GM23338 (cell line): ENCODE data around the gene SPN.
A peak's percentile ranks its signal among the peaks of the same experiment; 100 is the strongest.
"Not testable (repeated sequence)": the region's sequence is repeated elsewhere in the genome, so short reads cannot be mapped to it uniquely, and the experiment has no call there.

Source experiments
- CREB1 ChIP-seq: fragments of 250-450 bp; sonication (Bioruptor Pico); IDR thresholded peaks from 2 replicates; pipeline ENCODE4 v1.5.0; 2020; ENCODE audit warnings: low read depth, mild to moderate bottlenecking, moderate library complexity
- CTCF ChIP-seq, 2 experiments: fragments of 200-600 bp in 1 of 2; sonication (generic) in 1 of 2; conservative IDR thresholded peaks; 2 replicates each; pipeline versions ENCODE4 v1.5.1 to v1.6.1; 2016 to 2017; ENCODE audit warnings: antibody characterized with exemption in 2 of 2, low read depth in 2 of 2, mild to moderate bottlenecking in 2 of 2, moderate library complexity in 1 of 2
- ETS1 ChIP-seq: IDR thresholded peaks from 2 replicates; pipeline ENCODE4 v1.6.1; 2016; ENCODE audit warnings: antibody characterized with exemption
- EZH2 ChIP-seq: fragments of 200-600 bp; sonication (generic); IDR thresholded peaks from one replicate; pipeline ENCODE4 v1.8.0; 2017; ENCODE audit warnings: antibody characterized with exemption, mild to moderate bottlenecking, low read depth; ENCODE audit not compliant: unreplicated experiment
- EZH2phosphoT487 ChIP-seq: fragments of 200-600 bp; sonication (generic); IDR thresholded peaks from one replicate; pipeline ENCODE4 v1.8.1; 2018; ENCODE audit warnings: antibody characterized with exemption; ENCODE audit not compliant: unreplicated experiment
- POLR2AphosphoS5 ChIP-seq: IDR thresholded peaks from 2 replicates; pipeline ENCODE4 v1.6.1; 2016; ENCODE audit warnings: antibody characterized with exemption, low read depth
- REST ChIP-seq: IDR thresholded peaks from one replicate; pipeline ENCODE4 v1.6.1; 2018; ENCODE audit warnings: antibody characterized with exemption; ENCODE audit not compliant: unreplicated experiment
- STAT1 ChIP-seq: IDR thresholded peaks from one replicate; pipeline ENCODE4 v1.6.1; 2016; ENCODE audit warnings: antibody characterized with exemption; ENCODE audit not compliant: unreplicated experiment
- ZNF114 ChIP-seq: fragments of 250-450 bp; sonication (Bioruptor Pico); IDR thresholded peaks from 2 replicates; pipeline ENCODE4 v1.5.0; 2020; ENCODE audit warnings: mild to moderate bottlenecking, moderate library complexity
- ZNF331 ChIP-seq: fragments of 250-450 bp; sonication (Bioruptor Pico); IDR thresholded peaks from 2 replicates; pipeline ENCODE4 v1.5.0; 2020; ENCODE audit warnings: low read depth, mild to moderate bottlenecking, moderate library complexity
- ZNF462 ChIP-seq: fragments of 250-450 bp; sonication (Bioruptor Pico); IDR thresholded peaks from 2 replicates; pipeline ENCODE4 v1.5.0; 2020; ENCODE audit warnings: mild to moderate bottlenecking, moderate library complexity

GRCh38 chr16:29613307-29614057 lies 49.6 kb upstream of the SPN start:
- not testable (repeated sequence) for TF ChIP-seq CTCF (conservative IDR thresholded peaks at IDR 0.05; ENCODE audit: low read depth in 2 of 2); EZH2; ZNF114 (CRISPR knock-in tag); EZH2phosphoT487; REST; ZNF462 (CRISPR knock-in tag); ETS1; ZNF331 (CRISPR knock-in tag); STAT1
- TF ChIP-seq POLR2AphosphoS5 (peak; percentile 95), CREB1 (peak; percentile 36; the same call in 1 of the 2 replicates)
